Activated CD4-positive, alpha-beta T cell treated with anti-CD3 and anti-CD28 coated beads, Interleukin-2, Interleukin-6, amounts not matched to agents 100 ng/mL and 50 ng/mL, durations not matched to agents 16 hours and 8 hours (primary cell): Measurements from ENCODE around the gene A2M.
A peak's percentile ranks its signal among the peaks of the same experiment; 100 is the strongest.

Source experiments
- DNase-seq: peaks from one replicate; pipeline ENCODE4 v3.0.0-alpha.2; 2020

A2M gene

DNA sequence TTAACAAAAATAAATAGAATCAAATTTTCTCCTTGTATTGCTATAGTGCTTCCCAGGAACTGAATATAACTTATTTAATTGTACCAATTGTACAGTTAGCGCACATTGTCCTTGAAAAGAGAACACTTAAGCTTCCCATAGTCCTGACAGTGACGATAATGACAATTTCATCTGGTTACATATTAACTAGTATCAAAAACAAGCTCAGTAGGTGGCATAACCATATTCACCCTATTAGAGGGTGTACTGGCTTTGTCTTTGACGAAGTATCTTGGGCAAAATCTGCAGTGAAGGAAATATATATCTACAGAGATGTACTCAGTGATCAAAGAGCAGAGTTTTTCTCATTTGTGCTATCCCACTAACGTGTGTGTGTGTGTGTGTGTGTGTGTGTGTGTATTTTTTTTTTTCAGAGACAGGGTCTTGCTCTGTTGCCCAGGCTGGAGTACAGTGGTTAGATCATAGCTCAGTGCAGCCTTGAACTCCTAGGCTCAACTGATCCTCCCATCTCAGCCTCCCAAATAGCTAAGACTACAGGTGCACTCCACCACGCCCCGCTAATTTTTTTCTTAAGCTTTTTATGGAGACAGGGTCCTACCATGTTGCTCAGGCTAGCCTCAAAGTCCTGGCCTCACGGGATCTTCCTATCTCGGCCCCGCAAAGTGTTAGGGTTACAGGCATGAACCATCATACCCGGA is 4.9 kb upstream of the A2M start:
- DNase-seq, result no peak

DNA sequence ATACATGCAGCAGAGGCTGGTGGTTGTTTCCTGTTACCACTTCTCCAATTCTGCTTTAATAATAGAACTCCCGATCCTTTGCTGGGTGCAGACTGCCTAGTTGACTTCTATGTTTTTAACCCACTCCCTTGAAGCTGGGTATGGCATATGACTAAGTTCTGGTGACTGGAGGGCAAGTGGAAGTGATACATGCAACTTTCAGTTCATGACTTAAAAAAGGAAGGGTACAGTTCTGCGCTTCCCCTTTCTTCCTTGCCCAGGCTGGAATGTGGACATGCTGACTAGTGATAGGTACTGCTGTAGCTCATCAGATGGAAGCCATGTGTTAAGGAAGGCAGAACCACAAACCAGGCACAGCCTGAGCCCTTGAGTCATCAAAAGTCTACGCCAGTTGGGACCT is 2.4 kb upstream of the A2M start:
- no peak for DNase-seq

DNA sequence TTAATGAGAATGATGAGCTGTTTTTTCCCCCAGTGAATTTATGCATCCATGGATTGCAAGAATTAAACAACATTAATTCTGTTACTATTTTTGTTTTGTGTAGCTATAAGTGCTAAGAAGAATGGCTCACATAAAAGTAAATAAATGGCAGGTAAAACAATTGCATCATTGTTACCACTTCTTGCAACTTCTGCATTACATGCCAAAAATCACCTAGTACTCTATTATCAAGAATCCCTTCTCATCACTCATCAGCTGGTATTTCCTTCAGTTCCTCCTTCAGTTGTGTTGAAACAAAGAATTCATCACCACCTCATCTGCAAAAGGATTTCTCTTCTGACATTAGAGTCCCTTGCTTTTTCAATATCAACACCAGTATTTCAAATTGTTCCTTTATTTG is 773 bp downstream of the A2M start:
- no peak for DNase-seq

DNA sequence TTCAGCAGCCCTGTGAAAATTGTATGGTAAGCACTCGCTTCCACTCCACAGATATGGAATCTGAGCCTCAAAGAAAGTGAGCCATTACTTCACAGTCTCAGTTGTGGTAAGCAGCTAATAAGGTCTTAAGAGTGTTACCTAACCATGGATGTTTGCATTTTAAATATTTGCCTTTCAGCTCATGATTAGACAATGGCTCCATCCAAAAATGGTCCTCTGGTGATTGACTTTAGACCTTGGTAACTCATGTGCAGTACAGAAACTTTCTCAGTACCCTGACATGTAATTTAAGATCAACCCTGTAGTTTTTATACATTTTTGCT is 1.8 kb downstream of the A2M start:
- DNase-seq, result no peak

DNA sequence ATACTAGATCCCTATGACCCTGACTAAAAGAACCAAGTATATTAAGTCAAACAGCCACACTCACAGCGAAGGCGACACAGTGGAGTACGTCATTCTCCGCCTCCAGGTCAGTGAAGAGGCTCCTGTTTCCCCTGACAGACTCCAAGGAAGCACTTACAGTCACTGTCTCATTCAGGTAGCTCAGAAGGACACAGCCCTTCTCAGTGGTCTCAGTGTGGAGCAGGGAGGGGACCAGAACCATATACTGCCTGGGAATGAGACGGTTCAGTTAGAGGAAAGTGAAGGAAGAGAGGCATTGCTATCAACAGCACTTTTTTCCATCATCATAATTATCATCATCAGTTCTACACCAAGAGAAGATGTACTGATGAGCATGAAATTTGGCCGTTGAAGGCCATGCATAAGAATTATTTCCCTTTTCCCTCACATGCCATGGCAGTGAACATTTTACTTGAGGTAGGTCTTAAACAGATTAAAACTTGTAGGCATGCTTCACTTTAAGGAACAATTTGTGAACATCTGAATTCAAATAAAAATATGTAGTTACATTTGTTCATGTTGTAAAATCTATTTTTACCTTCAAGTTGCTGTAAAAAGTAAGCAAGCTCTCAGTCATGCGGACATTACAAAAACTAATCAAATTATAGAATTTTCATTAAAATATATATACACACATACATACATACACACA is 2.3 kb downstream of the A2M start:
- no peak for DNase-seq

DNA sequence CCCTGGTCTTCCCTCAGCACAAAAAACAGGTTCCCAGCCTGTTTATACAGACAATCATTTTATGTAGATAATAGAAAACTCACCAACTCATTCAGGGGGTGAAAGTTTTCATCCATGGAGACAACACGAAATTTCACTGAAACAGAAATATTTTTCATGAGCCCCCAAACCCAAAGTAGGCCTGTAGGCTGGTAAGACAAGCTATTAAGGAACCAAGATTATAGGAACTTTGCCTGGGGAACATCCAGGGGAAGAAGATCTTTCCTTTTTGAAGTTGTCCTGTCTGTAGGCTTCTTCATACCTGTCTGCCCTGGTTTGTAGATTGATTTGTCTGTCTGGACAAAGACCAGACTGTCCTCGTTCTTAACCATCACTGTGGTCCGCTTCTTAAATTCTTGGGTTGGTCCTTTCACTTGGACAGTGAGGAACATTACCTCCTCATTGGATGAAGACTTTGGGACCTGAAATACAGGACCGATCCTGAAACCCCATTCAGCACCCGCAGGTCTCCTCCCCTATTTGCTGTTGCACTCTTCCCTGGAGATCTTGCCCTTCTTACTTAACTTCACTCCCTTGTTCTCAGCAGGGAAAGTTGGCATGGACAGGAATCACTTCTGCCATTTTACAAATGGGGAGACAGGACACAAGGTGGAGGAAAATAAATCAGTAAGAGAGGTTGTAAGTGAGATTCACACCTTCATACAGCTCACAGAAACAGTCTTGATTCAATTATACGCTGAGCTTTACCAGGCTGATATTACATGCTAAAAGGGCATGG is 3.5 kb downstream of the A2M start:
- no peak for DNase-seq

DNA sequence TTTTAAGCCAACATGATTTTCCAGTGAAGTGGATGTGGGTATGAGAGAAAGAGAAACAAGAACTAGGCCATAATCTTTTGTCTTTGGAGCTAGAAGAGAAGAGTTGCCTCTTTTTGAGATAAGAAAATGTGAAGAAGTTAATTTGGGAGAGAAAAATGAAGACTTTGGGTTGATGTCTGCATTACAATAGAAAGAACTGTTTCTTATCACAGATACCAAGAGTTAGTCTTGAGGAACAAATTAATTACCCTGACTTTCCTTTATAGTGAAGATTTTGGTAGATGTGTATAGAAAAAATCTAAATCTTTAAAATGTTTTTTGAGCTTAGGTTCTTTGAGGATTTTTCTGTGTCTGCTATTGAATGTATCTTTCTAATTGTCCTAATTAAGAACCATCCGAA is 4.2 kb downstream of the A2M start:
- DNase-seq, result no peak

DNA sequence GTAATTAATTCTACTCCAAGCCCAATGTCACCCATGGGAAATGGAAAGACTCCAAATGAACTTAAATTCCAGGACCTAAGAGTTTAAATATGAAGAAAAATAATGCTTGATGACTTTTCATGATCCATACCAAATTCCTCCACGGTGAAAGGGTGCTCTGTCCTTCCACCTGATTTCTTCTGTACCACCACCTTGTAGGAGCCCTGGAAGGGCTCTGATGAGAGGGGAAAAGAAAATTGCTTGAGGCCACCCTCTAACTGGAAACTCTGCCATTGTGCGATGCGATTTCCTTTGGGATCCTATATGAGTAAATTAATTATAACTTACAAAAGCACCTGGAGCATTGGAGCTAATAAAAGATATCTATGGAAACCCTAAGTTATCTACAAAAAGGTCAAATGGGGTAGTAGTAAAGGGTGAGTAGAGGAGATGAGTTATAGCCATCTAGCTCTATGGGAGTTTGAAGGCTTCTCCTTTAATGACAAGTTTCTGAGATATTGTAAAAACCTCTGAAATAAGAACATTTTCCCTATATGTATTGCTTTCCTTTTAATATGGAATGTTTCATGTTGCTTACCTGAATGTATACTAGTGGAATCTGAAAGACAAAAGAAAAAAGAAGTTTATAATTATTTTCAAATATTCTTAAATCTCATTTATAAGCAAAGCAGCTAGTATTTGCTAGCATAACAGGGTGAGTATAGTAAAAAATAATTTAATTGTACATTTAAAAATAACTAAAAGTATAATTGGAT is 5.8 kb downstream of the A2M start:
- DNase-seq, result no peak

DNA sequence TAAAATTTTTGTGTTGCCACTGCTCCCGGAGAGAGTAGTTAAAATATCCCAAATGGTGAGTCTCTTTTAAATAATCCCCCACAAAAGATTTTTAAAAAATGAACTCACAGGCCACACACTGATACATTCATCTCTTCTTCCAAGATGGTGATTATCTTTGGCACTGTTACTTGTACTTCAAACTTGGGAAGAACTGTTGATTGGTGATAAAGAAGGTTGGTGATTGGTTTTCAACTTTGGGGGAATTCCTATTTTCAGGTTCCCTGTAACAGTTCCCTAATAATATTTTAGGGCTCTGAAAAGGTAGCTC is 6.6 kb downstream of the A2M start:
- DNase-seq, result no peak

DNA sequence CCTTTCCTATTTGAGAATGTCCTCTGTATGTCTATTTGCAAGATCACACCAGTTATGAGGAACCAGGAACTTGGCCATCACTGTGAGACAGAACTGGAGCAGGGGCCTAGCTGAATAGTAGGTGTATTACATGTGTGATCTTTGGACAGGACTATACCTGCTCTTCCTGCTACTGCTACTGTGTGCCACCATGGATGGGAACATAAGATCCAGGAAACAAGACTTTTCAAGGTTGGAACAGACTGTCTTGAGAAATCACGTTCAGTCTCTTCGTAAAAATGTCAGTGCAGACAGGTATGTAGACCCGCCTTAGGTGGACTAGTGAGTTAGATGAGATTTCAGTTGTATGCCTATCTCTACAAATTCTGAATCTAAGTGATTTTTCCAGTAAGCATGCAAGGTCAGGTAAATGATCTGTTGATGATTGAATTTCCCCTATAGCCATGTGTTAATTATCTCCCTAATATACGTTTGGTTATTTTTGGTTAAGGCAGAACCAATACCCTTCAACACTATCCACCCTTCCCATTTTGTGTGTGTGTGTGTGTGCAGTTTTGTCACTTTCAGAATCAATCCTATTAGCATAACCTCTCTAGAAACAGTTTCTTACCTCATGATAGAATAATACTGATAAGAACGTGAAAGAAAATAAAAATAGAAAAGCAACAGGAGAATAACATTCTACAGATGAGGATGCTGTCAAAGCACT is 7.1 kb downstream of the A2M start:
- no peak for DNase-seq

DNA sequence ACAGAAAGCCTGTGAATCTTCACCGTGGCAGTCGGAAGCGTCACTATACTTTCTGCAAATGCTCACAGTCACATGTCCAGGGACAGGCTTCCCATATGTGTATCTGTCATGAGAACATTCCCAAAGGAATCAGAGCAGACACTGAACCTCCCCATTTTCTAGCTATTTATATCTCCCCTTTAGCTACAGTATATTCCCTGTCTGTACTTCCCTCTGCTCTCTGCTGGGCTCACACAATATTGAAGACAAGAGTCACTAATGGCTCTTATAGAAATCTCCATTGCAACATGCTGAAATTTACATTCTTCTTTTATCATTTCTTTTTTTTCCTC is 8.2 kb downstream of the A2M start:
- DNase-seq, result no peak

DNA sequence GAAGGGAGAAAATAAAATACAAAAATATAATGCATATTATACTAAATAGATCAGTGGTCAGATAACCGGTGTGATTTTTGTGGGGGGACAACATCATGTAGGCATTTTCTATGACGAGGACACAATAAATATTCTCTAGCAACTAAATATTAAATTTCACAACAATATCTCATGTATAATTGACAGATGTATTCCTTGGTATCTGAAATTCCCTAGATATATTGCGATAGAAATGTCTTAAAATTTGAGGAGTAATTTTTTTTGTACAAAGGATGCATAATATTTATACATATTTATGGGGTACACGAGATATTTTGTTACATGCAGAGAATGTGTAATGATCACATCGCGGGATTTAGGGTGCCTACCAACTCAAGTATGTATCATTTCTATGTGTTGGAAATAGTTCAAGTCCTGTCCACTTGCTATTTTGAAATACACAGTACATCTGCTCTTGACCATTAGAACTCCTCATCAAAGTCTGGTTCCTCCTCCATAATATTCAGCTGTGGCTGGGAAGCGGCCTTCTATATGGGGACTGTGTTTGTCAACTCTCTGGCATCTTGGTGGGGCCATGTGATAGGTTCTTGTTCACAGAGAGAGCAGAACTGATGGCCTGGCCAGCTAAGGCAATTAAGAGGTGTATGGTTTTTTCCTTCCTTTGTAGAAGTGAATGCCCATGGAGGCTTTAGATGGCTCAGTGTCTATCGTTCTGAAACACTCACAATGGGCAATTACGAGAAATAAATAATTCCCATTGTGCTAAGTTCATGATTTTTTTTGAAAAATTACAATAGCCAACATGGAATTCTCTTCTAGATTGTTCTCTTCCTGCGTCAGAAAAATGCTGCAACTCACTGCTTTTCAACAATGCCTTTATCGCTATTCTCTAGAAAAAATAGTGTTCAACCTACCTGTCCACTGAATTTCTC is 8.8 kb downstream of the A2M start:
- DNase-seq, result no peak

DNA sequence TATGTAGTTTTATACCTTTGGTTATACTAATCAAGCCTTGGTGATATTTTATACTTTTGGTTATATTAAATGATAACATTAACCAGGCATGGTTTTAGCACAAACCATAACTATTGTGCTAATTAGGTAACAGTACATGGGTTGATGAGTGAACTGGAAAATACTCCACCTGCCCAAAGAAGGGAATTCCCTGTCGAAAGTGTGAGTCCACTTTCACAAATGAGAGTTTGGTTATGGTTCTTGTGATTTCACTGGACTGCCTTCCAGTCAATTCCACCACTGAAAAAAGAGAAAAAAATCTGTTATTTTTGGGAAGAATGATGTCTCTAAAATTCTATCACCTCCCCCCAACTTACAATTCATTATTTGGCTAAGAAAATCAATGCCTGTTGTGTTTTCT is 9.7 kb downstream of the A2M start:
- DNase-seq, result no peak

DNA sequence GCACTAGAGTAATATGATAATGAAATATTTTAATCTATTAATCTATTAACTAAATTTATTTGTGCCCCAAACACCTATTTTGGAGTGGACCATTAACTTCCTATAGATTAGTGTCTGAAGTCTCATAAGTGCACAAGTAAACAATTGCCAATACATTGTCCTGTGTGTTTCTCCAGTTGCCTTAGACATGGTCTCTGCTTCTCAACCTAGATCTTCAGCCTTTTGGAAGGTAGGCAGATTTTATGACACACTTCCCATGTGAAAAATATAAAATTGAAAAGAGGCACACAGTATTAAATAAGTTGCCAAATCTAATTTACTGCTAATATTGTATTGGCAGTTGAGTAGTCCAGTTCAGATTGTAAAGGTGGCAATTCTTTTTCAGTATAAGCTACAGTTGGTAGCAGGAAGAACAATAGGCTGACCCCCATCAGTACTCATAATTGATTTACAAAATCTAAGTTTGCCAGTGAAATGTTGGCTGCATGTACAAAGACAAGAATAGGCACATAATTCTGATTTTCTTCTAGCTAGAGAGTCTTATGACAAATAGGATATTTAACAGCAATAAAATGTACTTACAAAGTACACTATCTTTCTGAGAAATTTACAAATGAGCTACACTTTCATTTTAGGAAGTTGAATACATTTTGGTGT is 10.8 kb downstream of the A2M start:
- no peak for DNase-seq

DNA sequence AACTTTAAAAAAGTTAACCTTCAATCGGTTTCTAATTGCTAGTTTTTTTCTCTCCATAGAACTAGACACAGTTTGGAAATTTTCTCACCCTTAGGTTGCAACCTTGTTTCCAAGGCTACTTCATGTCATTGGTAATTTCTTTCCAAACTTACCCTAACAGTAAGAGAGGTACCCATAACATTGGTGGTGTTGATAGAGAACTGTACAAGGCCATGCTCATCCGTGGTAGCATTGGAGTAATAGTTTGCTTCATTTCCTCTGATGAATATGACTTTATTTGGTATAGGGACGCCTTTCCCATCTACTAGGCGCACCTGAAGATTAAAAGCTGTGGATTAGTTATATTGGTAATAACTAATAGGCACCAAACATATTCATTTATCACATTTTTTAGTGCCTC is 11.6 kb downstream of the A2M start:
- DNase-seq, result no peak

DNA sequence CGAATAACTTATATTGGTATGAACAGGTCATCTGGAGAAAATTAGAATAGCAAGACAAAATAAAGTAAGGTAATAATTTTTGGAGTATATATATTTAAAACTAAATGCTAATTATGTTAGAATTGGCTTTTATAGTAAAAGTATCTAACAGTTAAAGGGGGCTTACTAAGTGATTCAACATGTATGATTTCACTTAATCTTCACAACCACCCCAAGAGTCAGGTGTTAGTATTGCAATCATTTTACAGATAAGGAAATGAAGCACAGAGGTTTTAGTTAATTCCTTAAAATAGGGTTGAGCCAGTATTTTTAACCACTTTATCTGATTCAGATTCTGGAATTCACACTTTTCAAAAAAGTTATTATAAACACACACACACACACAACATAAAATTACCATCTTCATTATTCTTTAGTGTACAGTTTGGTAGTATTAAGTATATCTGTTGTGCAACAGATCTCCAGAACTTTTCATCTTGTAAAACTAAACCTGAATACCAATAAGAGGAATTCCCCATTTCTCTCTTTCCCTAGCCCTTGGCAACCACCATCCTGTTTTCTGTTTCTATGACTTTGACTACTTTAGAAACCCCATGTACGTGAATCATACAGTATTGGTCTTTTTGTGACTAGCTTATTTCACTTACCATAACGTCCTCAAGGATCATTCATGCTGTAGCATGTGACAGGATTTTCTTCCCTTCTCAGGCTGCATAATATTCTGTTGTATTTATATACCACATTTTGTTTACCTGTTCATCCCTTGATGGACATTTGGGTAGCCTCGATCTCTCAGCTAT is 12.5 kb downstream of the A2M start:
- DNase-seq, result peak; percentile 6

DNA sequence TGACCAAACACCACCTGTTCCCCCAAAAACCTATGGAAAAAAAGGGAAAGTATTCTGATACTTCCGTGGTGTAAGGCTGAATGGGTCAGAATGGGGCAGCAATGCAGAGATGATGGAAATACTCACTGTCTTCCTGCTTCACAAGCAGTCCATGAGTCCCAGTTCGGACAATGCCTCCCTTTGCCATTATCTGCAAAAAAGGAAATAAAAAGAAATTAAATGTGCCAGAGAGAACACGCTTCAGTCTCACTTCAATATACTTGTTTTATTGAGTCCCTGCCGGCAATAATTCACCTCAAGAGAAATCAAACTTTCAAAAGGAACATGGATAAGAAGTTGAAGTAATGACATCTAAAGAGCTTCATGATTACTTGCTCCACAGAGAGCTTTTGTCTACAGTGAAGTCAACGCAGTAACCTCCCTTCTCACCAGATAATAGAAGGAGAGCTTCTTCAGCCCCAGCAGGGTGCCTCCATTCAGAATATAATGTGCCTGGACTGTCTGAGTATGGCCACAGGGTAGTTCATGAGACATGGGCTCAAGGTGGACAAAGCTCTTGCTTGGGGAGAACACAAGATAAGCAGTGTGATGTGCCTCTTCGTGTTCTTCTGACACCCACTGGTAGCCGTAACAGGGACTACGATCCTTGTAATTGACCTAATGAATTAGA is 14.6 kb downstream of the A2M start:
- no peak for DNase-seq

DNA sequence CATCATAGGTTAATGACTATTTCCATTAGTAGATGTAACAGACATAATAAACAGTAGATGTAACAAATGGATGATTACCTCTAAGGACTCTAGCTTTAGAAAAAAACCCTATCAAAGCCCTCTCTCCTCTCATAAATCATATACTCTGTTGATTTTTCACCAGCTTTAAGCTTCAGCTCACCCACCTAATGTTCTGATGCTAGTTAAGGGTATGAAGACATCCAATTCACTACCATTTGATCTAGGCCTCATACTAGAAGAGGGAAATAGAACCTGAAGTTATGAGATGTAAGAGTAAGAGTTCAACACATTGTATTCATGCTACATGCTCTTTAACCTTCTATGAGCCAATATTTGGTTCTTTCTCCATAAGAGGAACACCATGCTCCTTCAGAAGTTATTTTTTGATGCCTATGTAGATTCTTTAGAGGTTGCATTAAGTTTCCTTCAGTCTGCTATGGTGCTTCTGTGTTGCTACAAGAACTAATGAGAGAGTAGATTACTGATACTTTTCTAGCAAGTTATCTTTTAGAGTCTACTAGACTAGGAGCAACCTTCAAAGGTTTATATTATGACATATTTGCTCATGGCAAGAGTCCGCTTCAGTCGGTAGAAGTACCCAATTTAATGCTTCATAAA is 16.0 kb downstream of the A2M start:
- no peak for DNase-seq

DNA sequence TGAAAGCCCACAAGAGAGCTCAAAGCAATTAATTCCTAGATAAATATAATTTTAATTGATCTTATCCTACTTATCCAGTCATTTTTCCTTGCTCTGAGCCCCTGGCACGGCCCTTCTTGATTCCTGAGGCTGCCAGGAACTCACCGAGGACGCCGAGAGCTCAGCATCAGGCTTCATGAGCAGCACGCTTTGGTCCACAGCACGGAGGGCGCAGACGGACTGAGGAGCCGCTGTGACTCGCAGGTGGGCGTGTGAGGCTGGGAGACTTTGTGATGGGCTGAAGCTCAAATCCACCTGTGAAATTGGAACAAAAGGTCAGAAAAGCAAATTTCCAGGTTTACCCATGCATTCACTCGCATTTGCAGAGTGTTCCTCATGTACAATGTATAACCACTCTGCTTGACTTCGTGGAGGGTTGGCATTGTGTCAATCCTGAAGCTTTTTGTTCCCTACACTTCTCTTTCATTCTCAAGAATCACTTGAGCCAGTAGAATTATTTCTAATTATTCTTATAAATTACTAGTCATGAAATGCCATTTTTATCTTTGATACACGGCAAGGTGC is 17.2 kb downstream of the A2M start:
- DNase-seq, result no peak
